PFSK-1 (cell line): Measurements from ENCODE around the gene PID1.

Source experiments
- FOXP2 ChIP-seq: optimal IDR thresholded peaks from 2 replicates; pipeline ENCODE3; 2011; ENCODE audit warnings: borderline replicate concordance, control low read depth, inconsistent platforms; ENCODE audit not compliant: insufficient read depth; ENCODE audit errors: extremely low read length, extremely low read depth
- POLR2AphosphoS5 ChIP-seq: IDR thresholded peaks from 2 replicates; pipeline ENCODE4 v1.6.1; 2012; ENCODE audit warnings: low read depth, mild to moderate bottlenecking, control low read depth, low read length, moderate library complexity
- SIN3A ChIP-seq: IDR thresholded peaks from 2 replicates; pipeline ENCODE4 v1.6.1; 2012; ENCODE audit warnings: mild to moderate bottlenecking, low read length, moderate library complexity, borderline replicate concordance; ENCODE audit not compliant: insufficient read depth
- TAF1 ChIP-seq: IDR thresholded peaks from 2 replicates; pipeline ENCODE4 v1.6.1; 2012; ENCODE audit warnings: low read length, control low read depth, borderline replicate concordance; ENCODE audit not compliant: insufficient read depth
- TF ChIP-seq, protein P1 (sequence below), 2 experiments: IDR thresholded peaks; 2 replicates each; pipeline versions ENCODE4 v1.6.1 to v1.8.0; 2011 to 2012; ENCODE audit warnings: low read depth in 2 of 2, low read length in 2 of 2, control low read depth in 1 of 2, inconsistent platforms in 1 of 2, mild to moderate bottlenecking in 1 of 2, moderate library complexity in 1 of 2; ENCODE audit not compliant: insufficient read depth in 1 of 2

PID1 gene

DNA sequence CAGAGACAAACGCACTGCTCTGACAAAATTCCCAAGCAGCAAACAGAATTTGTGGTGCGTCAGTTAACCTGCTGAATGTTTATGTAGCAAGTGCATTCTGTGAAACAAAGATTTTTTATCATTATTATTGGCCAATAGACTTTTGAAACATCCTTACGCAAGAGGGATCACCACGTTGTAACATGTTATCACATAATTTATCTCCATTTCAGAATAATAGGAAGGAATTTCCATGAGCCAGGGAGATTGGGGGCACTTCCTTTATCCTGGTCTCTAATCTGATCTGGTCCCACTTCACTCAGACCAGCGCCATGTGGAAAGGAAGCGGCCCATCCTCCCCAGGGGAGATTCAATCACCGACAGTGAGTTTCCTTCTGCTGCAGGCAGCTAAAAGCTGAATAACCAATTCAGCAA is 166.1 kb downstream of the PID1 start:
- TF ChIP-seq SIN3A (no peak), POLR2AphosphoS5 (no peak), FOXP2 (no peak), TAF1 (no peak)
- TF ChIP-seq, protein P1, sequence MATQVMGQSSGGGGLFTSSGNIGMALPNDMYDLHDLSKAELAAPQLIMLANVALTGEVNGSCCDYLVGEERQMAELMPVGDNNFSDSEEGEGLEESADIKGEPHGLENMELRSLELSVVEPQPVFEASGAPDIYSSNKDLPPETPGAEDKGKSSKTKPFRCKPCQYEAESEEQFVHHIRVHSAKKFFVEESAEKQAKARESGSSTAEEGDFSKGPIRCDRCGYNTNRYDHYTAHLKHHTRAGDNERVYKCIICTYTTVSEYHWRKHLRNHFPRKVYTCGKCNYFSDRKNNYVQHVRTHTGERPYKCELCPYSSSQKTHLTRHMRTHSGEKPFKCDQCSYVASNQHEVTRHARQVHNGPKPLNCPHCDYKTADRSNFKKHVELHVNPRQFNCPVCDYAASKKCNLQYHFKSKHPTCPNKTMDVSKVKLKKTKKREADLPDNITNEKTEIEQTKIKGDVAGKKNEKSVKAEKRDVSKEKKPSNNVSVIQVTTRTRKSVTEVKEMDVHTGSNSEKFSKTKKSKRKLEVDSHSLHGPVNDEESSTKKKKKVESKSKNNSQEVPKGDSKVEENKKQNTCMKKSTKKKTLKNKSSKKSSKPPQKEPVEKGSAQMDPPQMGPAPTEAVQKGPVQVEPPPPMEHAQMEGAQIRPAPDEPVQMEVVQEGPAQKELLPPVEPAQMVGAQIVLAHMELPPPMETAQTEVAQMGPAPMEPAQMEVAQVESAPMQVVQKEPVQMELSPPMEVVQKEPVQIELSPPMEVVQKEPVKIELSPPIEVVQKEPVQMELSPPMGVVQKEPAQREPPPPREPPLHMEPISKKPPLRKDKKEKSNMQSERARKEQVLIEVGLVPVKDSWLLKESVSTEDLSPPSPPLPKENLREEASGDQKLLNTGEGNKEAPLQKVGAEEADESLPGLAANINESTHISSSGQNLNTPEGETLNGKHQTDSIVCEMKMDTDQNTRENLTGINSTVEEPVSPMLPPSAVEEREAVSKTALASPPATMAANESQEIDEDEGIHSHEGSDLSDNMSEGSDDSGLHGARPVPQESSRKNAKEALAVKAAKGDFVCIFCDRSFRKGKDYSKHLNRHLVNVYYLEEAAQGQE (IDR thresholded peaks at IDR 0.05; ENCODE audit: insufficient read depth in 1 of 2, low read depth in 2 of 2, low read length in 2 of 2), result no peak

DNA sequence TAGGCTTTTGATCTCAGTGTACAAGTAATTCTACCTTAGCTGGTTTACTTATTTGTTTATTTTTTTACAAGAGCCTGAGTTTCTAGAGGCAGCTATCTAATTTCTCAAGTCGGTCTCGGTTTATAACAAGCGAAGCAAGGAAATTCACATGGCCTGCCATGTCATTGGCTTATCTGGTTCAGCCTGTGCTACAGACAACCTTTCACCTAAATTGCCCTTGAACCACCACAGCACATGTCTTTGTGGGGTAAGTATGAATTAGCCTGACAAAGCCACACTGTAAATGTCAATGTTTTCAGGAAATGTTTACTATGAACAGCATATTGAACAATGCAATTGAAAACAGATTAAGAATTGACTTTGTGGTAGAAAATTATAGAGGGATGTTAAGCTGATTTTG is 167.1 kb downstream of the PID1 start:
- TF ChIP-seq, protein P1 (IDR thresholded peaks at IDR 0.05; ENCODE audit: insufficient read depth in 1 of 2, low read depth in 2 of 2, low read length in 2 of 2), result no peak
- TF ChIP-seq TAF1 (no peak), FOXP2 (no peak), POLR2AphosphoS5 (no peak), SIN3A (no peak)

- TF ChIP-seq SIN3A (no peak), POLR2AphosphoS5 (no peak)
These were observed 169.8 kb downstream of the PID1 start for GRCh38 chr2:229101314-229101713.

DNA sequence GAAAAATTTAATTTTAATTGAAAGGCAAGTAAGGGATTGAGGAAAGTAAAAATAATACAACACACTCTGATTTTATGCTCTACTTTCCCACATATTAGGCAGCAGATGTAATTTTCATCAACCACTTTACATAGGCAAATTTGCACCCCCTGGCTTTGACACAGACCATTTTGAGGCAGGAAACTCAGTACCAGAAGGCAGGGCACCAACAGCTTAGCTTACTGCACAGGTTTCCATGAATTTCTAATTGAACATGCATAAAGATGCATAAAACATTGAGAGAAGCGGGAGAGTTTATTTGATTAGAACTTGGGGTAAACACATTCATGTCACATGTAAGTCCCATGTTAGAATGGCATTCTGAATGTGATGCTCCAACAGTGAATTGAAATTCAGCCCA is 171.9 kb downstream of the PID1 start:
- TF ChIP-seq SIN3A (no peak), TAF1 (no peak), POLR2AphosphoS5 (no peak), FOXP2 (no peak)
- TF ChIP-seq, protein P1 (IDR thresholded peaks at IDR 0.05; ENCODE audit: insufficient read depth in 1 of 2, low read depth in 2 of 2, low read length in 2 of 2), result no peak

DNA sequence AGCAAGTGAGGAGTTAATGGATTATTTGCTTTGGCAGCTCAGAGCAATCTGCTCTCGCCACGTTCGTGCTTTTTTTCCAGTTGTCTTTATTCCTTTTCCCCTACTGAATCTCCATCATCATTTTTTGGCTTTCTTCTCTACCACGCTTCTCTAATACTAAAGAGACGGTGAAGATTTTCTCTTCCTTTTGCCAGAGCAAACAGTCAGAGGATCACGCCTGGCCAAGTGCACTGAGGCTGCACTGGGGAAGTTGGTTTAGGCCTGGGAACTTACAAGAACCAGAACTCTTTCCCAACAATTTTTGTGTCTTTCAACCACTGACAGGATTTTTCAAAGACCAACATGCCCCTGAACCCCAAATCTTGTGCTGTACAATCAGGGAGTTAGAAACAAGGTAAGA is 172.3 kb downstream of the PID1 start:
- TF ChIP-seq POLR2AphosphoS5, result no peak
- no peak for TF ChIP-seq FOXP2
- no peak for TF ChIP-seq SIN3A
- TF ChIP-seq, protein P1 (IDR thresholded peaks at IDR 0.05; ENCODE audit: insufficient read depth in 1 of 2, low read depth in 2 of 2, low read length in 2 of 2), result no peak
- no peak for TF ChIP-seq TAF1
